Hematopoietic multipotent progenitor cell treated with erythropoietin and hydrocortisone succinate and interleukin-3 and kit ligand, for 15 days (in vitro differentiated cells): Measurements from ENCODE around the gene ELAVL2.

Source experiments
- DNase-seq: peaks from one replicate; pipeline ENCODE4 v3.0.0-alpha.2; 2015; ENCODE audit warnings: low spot score

The ELAVL2 gene

GRCh38 chr9:23721466-23721865 is 104.6 kb downstream of the ELAVL2 start:
- DNase-seq: no peak

- no peak for DNase-seq
Measured at GRCh38 chr9:23717505-23717904, 108.5 kb downstream of the ELAVL2 start.

GRCh38 chr9:23707249-23707648 is 118.8 kb downstream of the ELAVL2 start:
- DNase-seq: no peak

GRCh38 chr9:23702311-23702922 is 123.6 kb downstream of the ELAVL2 start:
- no peak for DNase-seq

- DNase-seq: no peak
Measured at GRCh38 chr9:23701291-23701690, 124.7 kb downstream of the ELAVL2 start.

GRCh38 chr9:23700359-23700758 is 125.7 kb downstream of the ELAVL2 start:
- DNase-seq: no peak

- DNase-seq: no peak
Measured at GRCh38 chr9:23698161-23698560, 127.9 kb downstream of the ELAVL2 start.

GRCh38 chr9:23695572-23695971 is 130.5 kb downstream of the ELAVL2 start:
- DNase-seq: no peak

GRCh38 chr9:23693374-23693773 is 132.7 kb downstream of the ELAVL2 start:
- DNase-seq: no peak

- DNase-seq: no peak
Measured at GRCh38 chr9:23686896-23687295, 139.1 kb downstream of the ELAVL2 start.

- DNase-seq: no peak
Measured at GRCh38 chr9:23686257-23686656, 139.8 kb downstream of the ELAVL2 start.

- DNase-seq: no peak
Measured at GRCh38 chr9:23683611-23684061, 142.4 kb downstream of the ELAVL2 start.

GRCh38 chr9:23682891-23683431 is 143.1 kb downstream of the ELAVL2 start:
- DNase-seq: no peak

GRCh38 chr9:23682352-23682751 is 143.7 kb downstream of the ELAVL2 start:
- DNase-seq: no peak

GRCh38 chr9:23677446-23677845 is 148.6 kb downstream of the ELAVL2 start:
- no peak for DNase-seq

GRCh38 chr9:23674016-23674585 is 151.9 kb downstream of the ELAVL2 start:
- DNase-seq: no peak

GRCh38 chr9:23672151-23672550 is 153.9 kb downstream of the ELAVL2 start:
- DNase-seq: no peak

- no peak for DNase-seq
Measured at GRCh38 chr9:23669776-23670175, 156.3 kb downstream of the ELAVL2 start.

GRCh38 chr9:23665635-23666034 is 160.4 kb downstream of the ELAVL2 start:
- DNase-seq: no peak

- no peak for DNase-seq
Measured at GRCh38 chr9:23665051-23665450, 161.0 kb downstream of the ELAVL2 start.

GRCh38 chr9:23663946-23664345 is 162.1 kb downstream of the ELAVL2 start:
- DNase-seq: no peak

- DNase-seq: no peak
Measured at GRCh38 chr9:23663536-23663935, 162.5 kb downstream of the ELAVL2 start.

GRCh38 chr9:23663125-23663524 is 162.9 kb downstream of the ELAVL2 start:
- DNase-seq: no peak

GRCh38 chr9:23662320-23662719 is 163.7 kb downstream of the ELAVL2 start:
- no peak for DNase-seq
